B cell (primary cell): Measurements from ENCODE around the gene GNAL. TPM values are rescaled to one million over a fixed set of nuclear protein-coding genes. Genes with fewer than 3 reads are reported as not detected.

ENCODE experiments used
- ATAC-seq: fragments of 200-7000 bp; cut with Tn5 transposase; one replicate; pipeline ENCODE4 v1.10.0; 2021; ENCODE audit warnings: low read depth, mild to moderate bottlenecking, moderate number of reproducible peaks, moderate library complexity
- CTCF ChIA-PET: fragments of 350-600 bp; sonication (Branson Sonifier 250); formaldehyde crosslinking; loops from one replicate; lab custom pipeline; 2021; ENCODE audit warnings: antibody characterized with exemption, inconsistent platforms; lab: Charles Lee
- POLR2A ChIA-PET: fragments of 350-600 bp; sonication (Branson Sonifier 250); formaldehyde crosslinking; loops from one replicate; lab custom pipeline; 2021; ENCODE audit warnings: antibody characterized with exemption; lab: Charles Lee
- DNase-seq: peaks from one replicate; pipeline ENCODE4 v3.0.0; 2013
- H2AFZ ChIP-seq: 2 replicates; pipeline ENCODE4 v1.6.1; 2012; ENCODE audit warnings: mild to moderate bottlenecking, low read depth, low read length; ENCODE audit not compliant: insufficient read depth, poor library complexity, severe bottlenecking
- H3K27ac ChIP-seq, 2 donors: 1 replicate in 1 of 2; 2 replicates in 1 of 2; pipeline ENCODE4 v1.5.1; 2012 to 2013; ENCODE audit warnings: low read length in 2 of 2, mild to moderate bottlenecking in 2 of 2, moderate library complexity in 1 of 2
- H3K27me3 ChIP-seq, 4 experiments: fragments of 200-600 bp in 1 of 4; sonication (generic) in 1 of 4; replicated peaks in 1 of 4; 1 replicate in 2 of 4; 2 replicates in 2 of 4; pipeline versions ENCODE4 v1.6.1 to v1.7.0; 2013 to 2016; ENCODE audit warnings: low read length in 3 of 4, mild to moderate bottlenecking in 2 of 4, mixed read lengths in 1 of 4, moderate library complexity in 1 of 4; ENCODE audit not compliant: insufficient read depth in 4 of 4, control insufficient read depth in 3 of 4; ENCODE audit errors: control extremely low read depth in 1 of 4
- H3K36me3 ChIP-seq, 2 experiments: replicated peaks in 1 of 2; 1 replicate in 1 of 2; 2 replicates in 1 of 2; pipeline versions ENCODE4 v1.6.1 to v1.7.1; 2013; ENCODE audit warnings: low read length in 1 of 2; ENCODE audit not compliant: insufficient read depth in 2 of 2, control insufficient read depth in 1 of 2; ENCODE audit errors: control extremely low read depth in 1 of 2, extremely low read depth in 1 of 2
- H3K4me1 ChIP-seq, 2 donors: fragments of 200-600 bp in 1 of 2; sonication (generic) in 1 of 2; 1 replicate in 1 of 2; 2 replicates in 1 of 2; pipeline versions ENCODE4 v1.5.1 to v1.6.1; 2013 to 2017; ENCODE audit warnings: low read length in 2 of 2; ENCODE audit not compliant: control insufficient read depth in 2 of 2, insufficient read depth in 2 of 2
- H3K4me2 ChIP-seq: replicated peaks from 2 replicates; pipeline ENCODE3; 2012; ENCODE audit warnings: mild to moderate bottlenecking, low read depth, low read length; ENCODE audit not compliant: poor library complexity, severe bottlenecking
- H3K4me3 ChIP-seq, 5 experiments: fragments of 200-600 bp in 1 of 5; sonication (generic) in 1 of 5; 1 replicate in 3 of 5; 2 replicates in 2 of 5; pipeline versions ENCODE4 v1.5.1 to v1.7.0; 2011 to 2016; ENCODE audit warnings: low read length in 4 of 5, mild to moderate bottlenecking in 4 of 5, low read depth in 2 of 5, control low read depth in 1 of 5, moderate library complexity in 1 of 5; ENCODE audit not compliant: insufficient read depth in 1 of 5; ENCODE audit errors: control extremely low read depth in 1 of 5, extremely low read depth in 1 of 5
- H3K79me2 ChIP-seq: fragments of 200-600 bp; sonication (generic); one replicate; pipeline ENCODE4 v1.6.0; 2016; ENCODE audit warnings: low read length; ENCODE audit not compliant: control insufficient read depth, insufficient read depth
- H3K9ac ChIP-seq: fragments of 200-600 bp; sonication (generic); 2 replicates; pipeline ENCODE4 v1.6.1; 2017; ENCODE audit warnings: mild to moderate bottlenecking, low read length, moderate library complexity
- H3K9me3 ChIP-seq, 3 donors: one replicate each; pipeline versions ENCODE4 v1.6.1 to v1.7.1; 2013; ENCODE audit warnings: low read length in 2 of 3; ENCODE audit not compliant: control insufficient read depth in 2 of 3, insufficient read depth in 1 of 3; ENCODE audit errors: control extremely low read depth in 1 of 3
- H4K20me1 ChIP-seq: 2 replicates; pipeline ENCODE4 v1.6.0; 2012; ENCODE audit warnings: mild to moderate bottlenecking, low read length; ENCODE audit not compliant: insufficient read depth, control insufficient read depth, poor library complexity, severe bottlenecking
- H3K27ac Mint-ChIP-seq: one replicate; pipeline ENCODE4 v1.8.0; 2021; ENCODE audit warnings: mixed read lengths
- H3K27me3 Mint-ChIP-seq: one replicate; pipeline ENCODE4 v1.8.0; 2021; ENCODE audit warnings: mixed read lengths
- H3K4me1 Mint-ChIP-seq: one replicate; pipeline ENCODE4 v1.8.0; 2021; ENCODE audit warnings: mixed read lengths
- H3K4me3 Mint-ChIP-seq: one replicate; pipeline ENCODE4 v1.8.0; 2021; ENCODE audit warnings: mixed read lengths
- H3K9me3 Mint-ChIP-seq: one replicate; pipeline ENCODE4 v1.8.0; 2022; ENCODE audit warnings: mixed read lengths; ENCODE audit not compliant: insufficient read depth
- CTCF ChIP-seq: fragments of 200-600 bp; IDR thresholded peaks from one replicate; pipeline ENCODE4 v1.8.0; 2022; ENCODE audit warnings: antibody characterized with exemption, mild to moderate bottlenecking
- EZH2 ChIP-seq: IDR thresholded peaks from 2 replicates; pipeline ENCODE4 v1.6.1; 2012; ENCODE audit warnings: borderline replicate concordance, low read depth, mild to moderate bottlenecking, moderate library complexity, low read length; ENCODE audit not compliant: insufficient read depth, poor library complexity, severe bottlenecking
- WGBS: methylation state at CpG from one replicate; pipeline ENCODE4 v1.1.5; 2013; ENCODE audit warnings: missing lambda C conversion rate; ENCODE audit not compliant: insufficient coverage; 5-methylcytosine and 5-hydroxymethylcytosine counted together
- intact Hi-C: fragments of 100-400 bp; cut with micrococcal nuclease; formaldehyde crosslinking; loops from one replicate; pipeline ENCODE4 v1.10.0; 2022
- polyA plus RNA-seq: library from polyadenylated mRNA; depleted of rRNA; stranded (reverse); fragments of >200 nt; gene quantifications from 2 replicates; pipeline ENCODE4 v1.2.3, GENCODE V29; 2012
- total RNA-seq, 2 donors: library from RNA; stranded (reverse); fragments of 120-200 nt in 1 of 2; gene quantifications; 1 replicate in 1 of 2; 2 replicates in 1 of 2; pipeline versions ENCODE4 v1.2.3 to v1.2.4, GENCODE V29; 2013 to 2022

GNAL gene
- total and polyA plus RNA-seq, 2 donors (not counting 1 experiment from before 2014, with no cell fraction given), result 0.01 to 0.12 TPM

GRCh38 chr18:11710578-11710977 is 21.5 kb downstream of the GNAL start:
- Mint-ChIP-seq H3K4me1 (no peaks in the 10 kb centered on the region), H3K27ac (no peak overlapping the region), H3K9me3 (no peaks in the 10 kb centered on the region), H3K4me3 (no peak overlapping the region), H3K27me3 (peaks cover 47% of the 10 kb centered on the region)
- no CpG with 5 or more reads among the region's 4 CpGs for WGBS
- Histone ChIP-seq H3K9me3 (no peaks in the 10 kb centered on the region), H3K4me1 (no peaks in the 10 kb centered on the region), H3K4me3 (no peak overlapping the region), H4K20me1 (no peaks in the 10 kb centered on the region), H3K4me2 (no peak overlapping the region), H3K27me3 (peaks cover 0 to 11% (median 4%) of the 10 kb centered on the region in 4 experiments), H3K27ac (no peak overlapping the region), H2AFZ (no peak overlapping the region), H3K36me3 (no peaks in the 10 kb centered on the region), H3K9ac (no peak overlapping the region), H3K79me2 (no peaks in the 10 kb centered on the region)
- intact Hi-C loops, result no loop called here
- DNase-seq, result no peak
- ChIA-PET CTCF (interaction anchor here (1.1 kb wide), 1 partner anchor 25 kb away, joined by 3 read pairs; no protein-coding TSS in a partner anchor), POLR2A (no interaction called here)
- ATAC-seq, result no peak
- no peak for TF ChIP-seq CTCF
- TF ChIP-seq EZH2, result no peak

GRCh38 chr18:11713756-11714155 is 24.7 kb downstream of the GNAL start:
- no peak overlapping the region for H3K9ac ChIP-seq
- no peak overlapping the region for H3K27ac ChIP-seq
- no peaks in the 10 kb centered on the region for H3K4me1 ChIP-seq
- no peaks in the 10 kb centered on the region for H4K20me1 ChIP-seq
- TF ChIP-seq EZH2 (no peak), CTCF (no peak)
- intact Hi-C loops, result no loop called here
- H2AFZ ChIP-seq, result no peak overlapping the region
- no peak overlapping the region for H3K27ac Mint-ChIP-seq
- H3K4me3 Mint-ChIP-seq, result no peak overlapping the region
- ATAC-seq (no peak), DNase-seq (no peak)
- H3K9me3 Mint-ChIP-seq, result no peaks in the 10 kb centered on the region
- CTCF ChIA-PET, result no interaction called here
- POLR2A ChIA-PET, result no interaction called here
- peaks cover 0 to 11% (median 4%) of the 10 kb centered on the region in 4 experiments for H3K27me3 ChIP-seq
- H3K4me3 ChIP-seq, result no peak overlapping the region
- H3K9me3 ChIP-seq, result peaks cover 0 to 6% (median 0%) of the 10 kb centered on the region in 3 donors
- no peaks in the 10 kb centered on the region for H3K79me2 ChIP-seq
- H3K4me1 Mint-ChIP-seq, result no peaks in the 10 kb centered on the region
- WGBS, result 93% methylated on average over 6 of the region's 6 CpGs
- no peak overlapping the region for H3K4me2 ChIP-seq
- H3K27me3 Mint-ChIP-seq, result peaks cover 42% of the 10 kb centered on the region
- H3K36me3 ChIP-seq, result no peaks in the 10 kb centered on the region
